HCT116 (cell line): ENCODE results near the gene GEMIN4. TPM values are rescaled to one million over a fixed set of nuclear protein-coding genes. Genes with fewer than 3 reads are reported as not detected.

Experiments used
- ATAC-seq: fragments of 200-7000 bp; cut with Tn5 transposase; 2 replicates; pipeline ENCODE4 v1.9.1; 2020; ENCODE audit warnings: mild to moderate bottlenecking, moderate library complexity
- BruUV-seq: library from RNA; stranded (reverse); fragments of 400-500 nt; replicated peaks from 2 replicates; lab custom pipeline; 2021; lab: Mats Ljungman, UMichigan
- CTCF ChIA-PET: fragments of 300-600 bp; sonication (Branson Sonifier 250); formaldehyde crosslinking; loops from one replicate; lab custom pipeline; 2021; ENCODE audit warnings: antibody characterized with exemption; lab: Charles Lee
- POLR2A ChIA-PET: fragments of 300-600, 350-600 bp; sonication (Branson Sonifier 250); formaldehyde crosslinking; loops from one replicate; lab custom pipeline; 2021; ENCODE audit warnings: antibody characterized with exemption; lab: Charles Lee
- RAD21 ChIA-PET, 2 experiments: fragments of 300-600 bp; sonication (Branson Sonifier 250); formaldehyde crosslinking; loops; one replicate each; lab custom pipeline; 2023; ENCODE audit warnings: low total read pairs in 2 of 2; ENCODE audit not compliant: uncharacterized antibody in 2 of 2, unreplicated experiment in 2 of 2, low non-redundant PET in 1 of 2; lab: Charles Lee
- DNase-seq: peaks from one replicate; pipeline ENCODE4 v3.0.0-alpha.2; 2010; ENCODE audit warnings: low read depth, low spot score
- H2AFZ ChIP-seq: fragments of 200-600 bp; shearing (Covaris generic), sonication (generic); 2 replicates; pipeline ENCODE4 v1.6.1; 2017; ENCODE audit warnings: low read depth, mixed run types, mixed read lengths, antibody characterized with exemption, low read length; ENCODE audit not compliant: poor library complexity, severe bottlenecking
- H3K27ac ChIP-seq: 2 replicates; pipeline ENCODE4 v1.5.1; 2012; ENCODE audit warnings: low read depth, low read length
- H3K27me3 ChIP-seq: fragments of 200-600 bp; sonication (generic); 2 replicates; pipeline ENCODE4 v1.6.1; 2016; ENCODE audit warnings: mixed run types, low read length, mixed read lengths; ENCODE audit not compliant: insufficient read depth
- H3K36me3 ChIP-seq, 2 experiments: fragments of 200-500 bp in 1 of 2; fragments of 200-600 bp in 1 of 2; sonication (Bioruptor generic) in 1 of 2; sonication (generic) in 1 of 2; 2 replicates each; pipeline versions ENCODE4 v1.5.1 to v1.6.1; 2014 to 2016; ENCODE audit warnings: low read length in 2 of 2, inconsistent platforms in 1 of 2, mixed read lengths in 1 of 2, mixed run types in 1 of 2; ENCODE audit not compliant: insufficient read depth in 2 of 2, control insufficient read depth in 1 of 2
- H3K4me1 ChIP-seq, 2 experiments: fragments of 200-600 bp in 1 of 2; sonication (generic) in 1 of 2; 2 replicates each; pipeline versions ENCODE4 v1.5.1 to v1.6.1; 2012 to 2017; ENCODE audit warnings: low read length in 2 of 2, inconsistent platforms in 1 of 2, mild to moderate bottlenecking in 1 of 2, mixed read lengths in 1 of 2, mixed run types in 1 of 2, moderate library complexity in 1 of 2; ENCODE audit not compliant: insufficient read depth in 2 of 2, control insufficient read depth in 1 of 2
- H3K4me2 ChIP-seq: fragments of 200-600 bp; sonication (generic); 2 replicates; pipeline ENCODE4 v1.6.1; 2017; ENCODE audit warnings: mixed run types, low read length, mixed read lengths
- H3K4me3 ChIP-seq, 2 experiments: fragments of 200-600 bp in 1 of 2; sonication (generic) in 1 of 2; replicated peaks in 1 of 2; 2 replicates each; pipeline ENCODE4 v1.5.1; 2011 to 2016; ENCODE audit warnings: low read length in 2 of 2, control low read depth in 1 of 2, low read depth in 1 of 2, mild to moderate bottlenecking in 1 of 2, mixed read lengths in 1 of 2, mixed run types in 1 of 2
- H3K79me2 ChIP-seq: fragments of 200-600 bp; sonication (generic); 2 replicates; pipeline ENCODE4 v1.6.1; 2017; ENCODE audit warnings: mild to moderate bottlenecking, mixed run types, low read length, moderate library complexity, mixed read lengths; ENCODE audit not compliant: insufficient read depth
- H3K9ac ChIP-seq: fragments of 200-600 bp; sonication (generic); 2 replicates; pipeline ENCODE4 v1.6.1; 2016; ENCODE audit warnings: low read length, mixed read lengths
- H3K9me2 ChIP-seq: fragments of 200-600 bp; sonication (generic), shearing (Covaris generic); 2 replicates; pipeline ENCODE4 v1.6.1; 2017; ENCODE audit warnings: mixed run types, mild to moderate bottlenecking, moderate library complexity; ENCODE audit not compliant: insufficient read depth
- H3K9me3 ChIP-seq, 2 experiments: fragments of 200-500 bp in 1 of 2; fragments of 200-600 bp in 1 of 2; sonication (Bioruptor generic) in 1 of 2; sonication (generic) in 1 of 2; 2 replicates each; pipeline ENCODE4 v1.6.1; 2014 to 2017; ENCODE audit warnings: low read length in 2 of 2, mixed read lengths in 2 of 2, inconsistent platforms in 1 of 2, low read depth in 1 of 2, mild to moderate bottlenecking in 1 of 2, mixed run types in 1 of 2, moderate library complexity in 1 of 2; ENCODE audit not compliant: control insufficient read depth in 1 of 2, insufficient read depth in 1 of 2
- H4K20me1 ChIP-seq: fragments of 200-600 bp; sonication (generic), shearing (Covaris generic); 2 replicates; pipeline ENCODE4 v1.6.1; 2017; ENCODE audit warnings: mixed run types, mild to moderate bottlenecking, moderate library complexity; ENCODE audit not compliant: insufficient read depth
- FOSL1 ChIP-seq: IDR thresholded peaks from 2 replicates; pipeline ENCODE4 v1.6.1; 2012; ENCODE audit warnings: low read depth
- MAX ChIP-seq: IDR thresholded peaks from 2 replicates; pipeline ENCODE4 v1.6.1; 2012
- POLR2A ChIP-seq: IDR thresholded peaks from 2 replicates; pipeline ENCODE4 v1.7.0; 2011; ENCODE audit warnings: borderline replicate concordance; ENCODE audit not compliant: insufficient read depth, insufficient read length; ENCODE audit errors: extremely low read depth
- POLR2AphosphoS5 ChIP-seq: IDR thresholded peaks from 2 replicates; pipeline ENCODE4 v1.6.1; 2011; ENCODE audit warnings: mild to moderate bottlenecking, low read depth, low read length, moderate library complexity
- SIN3A ChIP-seq: IDR thresholded peaks from 2 replicates; pipeline ENCODE4 v1.6.1; 2012; ENCODE audit warnings: low read depth
- SP1 ChIP-seq: IDR thresholded peaks from 2 replicates; pipeline ENCODE4 v1.6.1; 2012; ENCODE audit warnings: low read depth
- TCF7L2 ChIP-seq: IDR thresholded peaks from 2 replicates; pipeline ENCODE4 v1.7.0; 2011; ENCODE audit warnings: borderline replicate concordance, inconsistent platforms; ENCODE audit not compliant: insufficient read depth, insufficient read length; ENCODE audit errors: extremely low read depth
- ZFX ChIP-seq: fragments of 450-650 bp; IDR thresholded peaks from 2 replicates; pipeline ENCODE4 v1.6.1; 2017
- intact Hi-C: fragments of 100-400 bp; cut with micrococcal nuclease; formaldehyde crosslinking; loops from 2 replicates; pipeline ENCODE4 v1.10.0; 2022
- total RNA-seq: library from RNA; stranded (reverse); gene quantifications from one replicate; pipeline ENCODE4 v1.2.1, GENCODE V29; 2021; ENCODE audit not compliant: unreplicated experiment

Gene GEMIN4
- total RNA-seq, 1 experiment from 2014 or later = 53.2 TPM

- no peak for TF ChIP-seq POLR2AphosphoS5
- TF ChIP-seq POLR2A = no peak
- no peak for TF ChIP-seq SP1
- TF ChIP-seq SIN3A = no peak
- no peak for TF ChIP-seq ZFX
- no peak for TF ChIP-seq FOSL1
- TF ChIP-seq TCF7L2 = no peak
These were observed 18.3 kb downstream of the GEMIN4 start (continued) for GRCh38 chr17:733743-734142.

- Histone ChIP-seq H3K27ac (peak overlapping the region; percentile 84), H3K9ac (peak overlapping the region; percentile 87), H4K20me1 (no peaks in the 10 kb centered on the region), H3K4me1 (peaks cover 3 to 22% of the 10 kb centered on the region in 2 experiments; a peak in 3 of 4 replicates), H3K79me2 (peaks cover 53% of the 10 kb centered on the region), H3K9me3 (no peaks in the 10 kb centered on the region), H3K36me3 (peaks cover 6 to 14% of the 10 kb centered on the region in 2 experiments; a peak in 3 of 4 replicates), H3K27me3 (no peaks in the 10 kb centered on the region), H2AFZ (no peak overlapping the region), H3K4me2 (peak overlapping the region; percentile 90), H3K4me3 (peak overlapping the region; percentile 74 to 76), H3K9me2 (no peaks in the 10 kb centered on the region)
- ChIA-PET CTCF (interaction anchor here (0.6 to 1.1 kb wide), 2 partner anchors 264 to 346 kb away, joined by 4 read pairs; partner anchors contain the start of gene TIMM22), POLR2A (no interaction called here), RAD21 (no interaction called here)
- ATAC-seq = peak; percentile 26
- BruUV-seq = no TSS peak
- peak; percentile 2; the same call in 1 of the 2 replicates for TF ChIP-seq ZFX
- no peak; the same call in 1 of the 2 replicates for TF ChIP-seq MAX
- TF ChIP-seq FOSL1 = no peak
- intact Hi-C loops = no loop called here
- no peak for DNase-seq
These were observed 19.0 kb downstream of the GEMIN4 start for GRCh38 chr17:732902-733720.
